Putamen (tissue), 1 donor: ENCODE measurements around the gene FBLN5.
"Not testable (repeated sequence)": the region's sequence is repeated elsewhere in the genome, so short reads cannot be mapped to it uniquely, and the experiment has no call there.

Experiments
- DNase-seq: peaks from one replicate; pipeline ENCODE4 v3.0.0-alpha.2; 2016; ENCODE audit warnings: low spot score

The FBLN5 gene

DNA sequence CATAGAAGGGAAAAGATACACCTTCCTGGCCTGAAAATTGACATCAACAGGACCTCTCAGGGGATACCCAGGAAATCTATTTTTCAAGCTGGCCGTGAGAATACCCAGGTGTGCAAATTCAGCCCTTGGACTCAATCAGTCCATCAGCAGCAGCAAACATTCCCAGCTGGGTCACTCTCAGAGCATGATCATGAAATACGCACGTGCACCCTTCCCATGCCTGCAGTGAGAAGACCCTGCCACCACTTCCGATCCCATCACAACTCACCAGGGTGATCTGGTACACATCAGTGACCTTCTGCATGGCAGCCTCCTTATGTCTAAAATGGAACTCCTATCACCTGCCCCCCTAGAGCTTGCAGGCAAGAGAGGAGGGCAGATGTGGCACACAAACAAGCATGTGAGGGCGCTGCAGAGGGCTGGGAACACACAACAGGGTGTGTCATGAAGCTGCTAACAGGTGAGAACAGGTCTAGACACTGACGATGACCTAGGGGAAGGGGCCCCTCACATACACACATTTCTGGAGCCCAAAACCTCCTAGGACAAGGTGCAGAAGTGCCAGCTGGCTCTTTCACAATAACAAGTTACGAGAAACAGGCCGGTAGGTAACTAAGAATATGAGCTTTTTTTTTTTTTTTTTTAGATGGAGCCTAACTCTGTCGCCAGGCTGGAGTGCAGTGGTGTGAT, 42.4 kb downstream of the FBLN5 start:
- DNase-seq: no peak

DNA sequence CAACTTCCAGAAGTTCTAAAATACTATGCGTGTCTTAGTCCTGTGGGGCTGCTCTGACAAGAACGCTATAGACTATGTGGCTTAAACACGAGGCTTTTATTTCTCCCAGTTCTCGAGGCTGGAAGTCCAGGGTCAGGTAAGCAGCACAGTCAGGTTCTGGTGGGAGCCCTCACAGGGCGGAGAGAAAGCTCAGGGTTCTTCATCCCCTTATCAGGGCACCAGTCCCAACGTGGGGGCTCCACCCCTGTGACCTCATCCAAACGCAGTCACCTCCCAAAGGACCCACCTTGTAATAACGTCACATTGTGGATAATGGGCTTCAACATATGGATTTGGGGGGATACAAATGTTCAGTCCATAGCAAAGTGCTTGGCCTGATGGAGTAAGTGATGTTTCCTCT, 43.0 kb downstream of the FBLN5 start:
- no peak for DNase-seq

- DNase-seq: no peak
These were observed 44.4 kb downstream of the FBLN5 start for GRCh38 chr14:91903070-91903469.

DNA sequence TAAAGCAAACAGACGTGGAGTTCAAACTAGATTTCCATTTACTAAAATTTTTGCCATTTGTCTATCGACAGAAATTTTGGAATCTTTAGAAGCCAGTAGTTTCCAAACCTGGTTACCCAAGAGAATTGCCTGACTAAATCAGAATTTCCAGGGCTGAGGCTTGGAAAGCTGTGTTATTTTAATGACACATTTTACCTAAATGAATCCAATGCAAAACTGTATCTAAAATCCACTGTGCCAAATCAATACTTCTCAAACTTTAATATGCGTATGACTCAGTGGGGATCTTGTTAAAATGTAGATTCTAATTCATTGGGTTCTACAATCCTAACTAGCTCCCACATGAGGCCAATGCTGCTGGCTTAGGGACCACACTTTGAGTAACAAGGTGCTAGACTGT, 45.2 kb downstream of the FBLN5 start:
- DNase-seq: no peak

- DNase-seq: no peak
These were observed 45.9 kb downstream of the FBLN5 start for GRCh38 chr14:91901449-91902226.

GRCh38 chr14:91899806-91900205, 47.7 kb downstream of the FBLN5 start:
- no peak for DNase-seq

DNA sequence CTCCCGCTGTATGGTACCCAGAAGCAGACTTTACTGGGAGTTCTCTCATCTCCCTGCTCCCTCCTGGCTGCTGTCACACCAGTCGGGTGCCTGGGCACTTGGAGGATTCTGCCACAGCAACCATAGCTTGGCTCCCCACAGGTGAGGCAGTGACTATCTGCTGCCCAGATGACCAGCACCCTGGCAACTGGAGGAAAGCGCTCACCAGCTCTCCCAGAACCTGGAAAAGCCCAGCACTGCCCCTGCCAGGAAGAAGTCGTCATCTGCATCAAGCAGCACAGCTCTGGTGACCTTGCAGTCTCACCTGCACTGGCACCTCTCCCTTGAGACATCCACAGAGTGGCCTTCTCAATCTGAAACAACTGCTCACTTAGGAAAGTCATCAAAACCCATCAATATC, 48.3 kb downstream of the FBLN5 start:
- no peak for DNase-seq

DNA sequence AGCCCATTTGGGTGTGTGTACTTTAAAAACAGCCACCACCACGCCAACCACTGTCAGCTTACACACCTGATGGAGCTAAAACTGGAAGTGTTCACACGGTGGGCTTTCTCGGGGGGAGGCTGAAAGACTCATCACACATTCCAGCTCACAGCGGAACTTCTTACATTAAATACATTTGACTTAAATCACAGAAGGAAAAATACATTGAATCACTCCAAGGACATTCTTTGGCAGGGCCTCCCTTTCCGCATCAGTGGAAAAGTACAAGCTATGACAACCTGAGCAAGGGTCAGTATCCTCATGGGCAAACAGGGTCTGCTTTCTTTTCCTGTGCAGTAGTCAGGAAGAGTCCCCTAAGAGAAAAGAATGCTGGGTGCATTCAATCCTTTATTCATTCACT, 49.1 kb downstream of the FBLN5 start:
- DNase-seq: no peak

- DNase-seq: not testable (repeated sequence)
These were observed 49.8 kb downstream of the FBLN5 start for GRCh38 chr14:91897716-91898115.

- DNase-seq: peak; percentile 84
These were observed 50.3 kb downstream of the FBLN5 start for GRCh38 chr14:91897106-91897701.

- no peak for DNase-seq
These were observed 51.1 kb downstream of the FBLN5 start for GRCh38 chr14:91896419-91896818.

DNA sequence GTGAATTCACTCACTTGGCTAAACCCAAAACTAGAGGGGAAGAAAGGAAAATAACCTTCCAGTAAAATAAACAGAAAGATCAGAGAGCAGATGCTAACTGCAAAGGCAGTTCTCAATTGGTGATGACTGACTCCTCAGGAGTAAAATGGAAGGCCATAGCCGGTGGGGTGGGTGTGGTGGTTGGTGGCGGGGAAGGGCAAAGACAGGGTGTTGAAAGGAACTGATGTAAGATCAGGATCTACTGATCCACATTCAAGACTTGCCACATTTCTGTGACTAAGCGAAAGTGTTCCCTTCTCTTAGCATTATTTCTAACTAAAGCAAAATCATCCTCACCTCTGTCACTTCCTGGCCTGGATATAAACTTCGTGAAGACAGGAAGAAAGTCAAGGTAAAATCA, 53.8 kb downstream of the FBLN5 start:
- no peak for DNase-seq

GRCh38 chr14:91893007-91893406, 54.5 kb downstream of the FBLN5 start:
- no peak for DNase-seq

GRCh38 chr14:91891721-91892220, 55.7 kb downstream of the FBLN5 start:
- DNase-seq: peak; percentile 93

GRCh38 chr14:91891101-91891500, 56.4 kb downstream of the FBLN5 start:
- no peak for DNase-seq

DNA sequence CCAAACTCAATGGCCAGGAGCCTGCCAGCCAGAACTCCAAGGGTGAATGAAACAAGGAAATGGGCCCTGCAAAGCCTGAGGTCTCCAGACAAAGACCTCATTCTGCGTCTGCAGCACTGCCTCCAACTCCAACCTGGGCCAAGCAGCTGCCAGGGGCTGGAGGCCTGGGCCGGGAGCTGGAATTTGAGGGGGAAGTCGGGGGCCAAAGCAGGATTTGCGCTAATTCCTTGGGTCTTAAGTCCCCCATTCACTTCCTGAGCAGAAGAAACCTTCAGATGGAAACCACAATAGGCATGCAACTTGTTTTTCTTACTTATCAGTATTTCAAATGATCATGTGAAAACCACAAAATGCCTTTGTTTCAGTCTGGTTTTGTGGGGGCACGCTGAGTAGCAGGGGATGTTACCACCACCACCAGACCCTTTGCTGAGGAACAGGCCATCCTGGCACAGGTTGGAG, 57.2 kb downstream of the FBLN5 start:
- DNase-seq: peak; percentile 66

DNA sequence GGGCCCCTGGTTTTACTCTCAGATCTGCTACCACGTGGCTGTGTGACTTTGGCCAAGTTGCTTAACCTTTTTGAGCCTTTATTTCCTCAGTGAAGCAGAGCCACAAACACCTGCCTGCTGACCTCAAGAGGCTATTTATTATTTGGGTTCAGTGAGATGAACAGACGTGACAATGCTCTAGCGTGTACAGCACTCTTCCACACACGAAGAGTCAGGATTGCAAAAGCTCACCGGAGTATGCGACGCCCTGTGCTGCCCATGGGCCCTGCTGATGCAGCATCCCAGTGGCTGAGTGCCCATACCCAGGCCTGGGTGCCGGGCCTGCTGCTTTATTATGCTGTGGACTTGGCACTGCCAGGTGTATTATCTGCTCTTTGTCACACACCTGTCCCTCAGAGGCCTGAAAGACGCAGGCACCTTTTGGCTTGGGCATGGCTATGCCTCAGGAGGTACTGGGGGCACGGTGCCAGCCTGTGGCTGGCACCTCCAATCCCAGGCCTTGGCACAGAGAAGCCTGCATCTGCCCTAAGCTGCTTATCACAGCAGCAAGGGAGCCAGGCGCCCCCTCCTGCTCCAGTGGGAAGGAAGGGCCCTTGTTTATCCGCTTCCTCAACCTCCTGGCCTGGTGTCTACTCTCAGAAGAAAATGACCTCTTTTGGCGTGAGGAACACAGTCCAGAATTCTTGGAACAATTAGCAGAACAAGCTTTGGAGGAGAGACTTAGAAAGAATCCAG, 57.9 kb downstream of the FBLN5 start:
- peak; percentile 58 for DNase-seq

DNA sequence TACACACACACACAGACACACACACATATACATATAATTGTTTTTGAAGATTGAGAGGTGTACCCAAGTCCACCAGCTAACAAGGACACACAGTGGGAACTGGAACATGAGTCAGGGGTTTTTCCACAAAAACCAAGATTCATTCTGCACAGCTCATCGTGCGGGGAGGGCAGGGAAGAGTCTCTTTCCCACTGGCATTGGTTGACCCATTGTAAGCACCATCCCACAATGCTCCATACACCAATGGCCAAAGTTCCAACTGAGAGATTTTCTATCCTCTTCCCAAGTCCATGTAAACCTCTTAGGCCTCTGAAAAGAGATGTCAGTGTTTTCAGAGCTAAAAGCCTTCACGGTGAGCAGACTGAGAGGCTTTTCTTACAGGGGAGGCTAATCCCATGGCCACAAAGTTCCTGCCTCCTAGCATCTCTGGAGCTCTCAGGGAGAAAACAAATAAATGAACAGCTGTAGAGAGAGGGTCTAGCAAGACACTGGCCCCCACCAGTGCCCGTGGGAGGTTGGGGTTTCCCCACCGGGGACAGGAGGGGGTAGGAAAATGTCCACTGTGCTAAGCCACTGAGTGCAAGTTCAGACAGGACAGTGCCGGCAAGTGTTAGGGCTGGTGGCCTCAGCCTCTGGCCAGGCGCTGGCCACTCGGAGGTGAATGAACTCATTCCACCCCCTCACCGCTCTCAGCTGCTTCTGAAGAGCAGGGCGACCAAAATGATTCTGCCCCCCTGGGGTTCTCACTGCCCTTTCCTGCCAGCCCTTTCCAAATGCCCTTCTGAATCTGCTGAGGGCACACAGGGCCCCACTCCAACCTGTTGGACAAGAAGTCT, 58.6 kb downstream of the FBLN5 start:
- no peak for DNase-seq

GRCh38 chr14:91886961-91887360, 60.5 kb downstream of the FBLN5 start:
- no peak for DNase-seq

- DNase-seq: no peak
These were observed 61.7 kb downstream of the FBLN5 start for GRCh38 chr14:91885839-91886238.

DNA sequence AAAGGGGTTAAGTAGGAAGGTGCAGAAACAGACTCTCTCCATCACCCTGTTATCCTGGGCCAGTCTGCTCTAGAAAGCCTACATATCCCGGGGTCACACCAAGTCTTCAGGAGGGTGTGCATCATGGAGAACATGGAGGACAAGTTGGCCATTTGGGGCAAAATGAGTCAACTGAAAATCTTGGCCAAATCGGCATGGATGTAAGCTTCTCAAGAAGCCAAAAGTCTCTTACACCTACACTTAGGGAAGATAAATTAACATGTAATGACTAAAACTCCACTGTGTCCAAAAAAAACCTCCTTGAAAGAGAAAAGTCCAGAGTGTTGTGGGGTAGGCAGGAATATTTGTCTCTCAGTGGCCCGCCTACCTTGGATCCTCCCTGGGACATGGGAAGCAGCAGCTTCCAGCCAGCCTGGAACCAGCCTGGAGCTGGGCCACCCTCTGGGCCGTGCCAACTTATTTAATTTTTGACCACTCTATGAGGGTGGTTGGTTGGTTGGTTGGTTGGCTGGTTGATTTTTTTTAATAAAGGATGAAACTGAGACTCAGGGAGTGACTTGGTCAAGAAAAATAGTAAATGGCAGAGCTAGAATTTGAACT, 62.3 kb downstream of the FBLN5 start:
- no peak for DNase-seq
